Esophagus muscularis mucosa (tissue), 4 donors: ENCODE measurements around the gene CSNK2A1. TPM values are rescaled to one million over a fixed set of nuclear protein-coding genes. Genes with fewer than 3 reads are reported as not detected.
"Not testable (repeated sequence)": the region's sequence is repeated elsewhere in the genome, so short reads cannot be mapped to it uniquely, and the experiment has no call there.

Experiments used
- DNase-seq: peaks from one replicate; pipeline ENCODE4 v3.0.0-alpha.2; 2017; ENCODE audit errors: extremely low spot score
- H3K27ac ChIP-seq, 4 donors: fragments of 200-600 bp; sonication (generic); replicated peaks in 1 of 4; 1 replicate in 3 of 4; 2 replicates in 1 of 4; pipeline ENCODE4 v1.5.1; 2016 to 2019; ENCODE audit warnings: mild to moderate bottlenecking in 1 of 4
- H3K27me3 ChIP-seq, 4 donors: fragments of 200-600 bp; sonication (generic); one replicate each; pipeline versions ENCODE4 v1.5.1 to v1.6.0; 2016 to 2019
- H3K36me3 ChIP-seq, 4 donors: fragments of 200-600 bp; sonication (generic); one replicate each; pipeline ENCODE4 v1.5.1; 2016 to 2019
- H3K4me1 ChIP-seq, 4 donors: fragments of 200-600 bp; sonication (generic); one replicate each; pipeline ENCODE4 v1.5.1; 2016 to 2019
- H3K4me3 ChIP-seq, 4 donors: fragments of 200-600 bp; sonication (generic); 1 replicate in 2 of 4; 2 replicates in 2 of 4; pipeline ENCODE4 v1.5.1; 2016 to 2019; ENCODE audit warnings: mild to moderate bottlenecking in 4 of 4, moderate library complexity in 1 of 4
- H3K9me3 ChIP-seq, 4 donors: fragments of 200-600 bp; sonication (generic); 1 replicate in 3 of 4; 2 replicates in 1 of 4; pipeline ENCODE4 v1.5.1; 2016 to 2019
- CTCF ChIP-seq, 3 experiments: fragments of 200-600 bp in 2 of 3; fragments of 450-650 bp in 1 of 3; sonication (generic) in 2 of 3; IDR thresholded peaks; one replicate each; pipeline ENCODE4 v1.5.1; 2017 to 2019; ENCODE audit warnings: antibody characterized with exemption in 3 of 3, mild to moderate bottlenecking in 2 of 3, moderate library complexity in 1 of 3
- EP300 ChIP-seq: sonication (generic); formaldehyde crosslinking; IDR thresholded peaks from one replicate; pipeline ENCODE4 v1.6.1; 2017; ENCODE audit warnings: antibody characterized with exemption
- POLR2A ChIP-seq: fragments of 450-650 bp; IDR thresholded peaks from one replicate; pipeline ENCODE4 v1.6.1; 2017; ENCODE audit warnings: antibody characterized with exemption, moderate library complexity, mild to moderate bottlenecking, low read depth
- POLR2AphosphoS5 ChIP-seq, 2 donors: sonication (generic); formaldehyde crosslinking; IDR thresholded peaks; one replicate each; pipeline ENCODE4 v1.6.1; 2017; ENCODE audit warnings: antibody characterized with exemption in 2 of 2
- WGBS: methylation state at CpG from one replicate; pipeline ENCODE4 v1.1.5; 2018; 5-methylcytosine and 5-hydroxymethylcytosine counted together
- intact Hi-C: fragments of 100-400 bp; cut with DNase I; formaldehyde crosslinking; loops from one replicate; pipeline ENCODE4 v1.15.1; 2023
- total RNA-seq, 4 donors: library from RNA; depleted of rRNA; stranded (reverse); fragments of >200 nt; gene quantifications; one replicate each; pipeline versions ENCODE4 v1.1.0 to v1.2.1, GENCODE V29; 2016

Gene CSNK2A1
- total RNA-seq, 4 donors from 2014 or later, result 41.5 to 69.5 (median 53.6) TPM

- intact Hi-C loops, result loop anchor here (2.0 to 5.0 kb wide), 2 partner anchors 71 to 125 kb away; partner anchors contain the start of gene RBCK1
- H3K9me3 ChIP-seq, result no peaks in the 10 kb centered on the region
Observed at GRCh38 chr20:478010-478948, 65.3 kb downstream of the CSNK2A1 start.

GRCh38 chr20:476561-477249 lies 66.9 kb downstream of the CSNK2A1 start:
- peaks cover 0 to 10% (median 4%) of the 10 kb centered on the region in 4 donors for H3K4me1 ChIP-seq
- peaks cover 8 to 21% (median 19%) of the 10 kb centered on the region in 4 donors for H3K36me3 ChIP-seq
- H3K4me3 ChIP-seq, H3K9me3 ChIP-seq, H3K27me3 ChIP-seq, DNase-seq, H3K27ac ChIP-seq: not testable (repeated sequence)
- intact Hi-C loops, result loop anchor here (5.0 kb wide), 1 partner anchor 69 kb away; the partner anchor contains the start of gene RBCK1
- 98% methylated on average over 6 of the region's 6 CpGs for WGBS

More at GRCh38 chr20:478010-478948, 65.3 kb downstream of the CSNK2A1 start:
- Histone ChIP-seq H3K4me1 (peaks cover 0 to 10% (median 4%) of the 10 kb centered on the region in 4 donors), H3K4me3 (no peak overlapping the region), H3K27me3 (no peaks in the 10 kb centered on the region), H3K27ac (no peak overlapping the region), H3K36me3 (peaks cover 17 to 36% (median 34%) of the 10 kb centered on the region in 4 donors)
- no peak for DNase-seq
- WGBS, result 77% methylated on average over 8 of the region's 8 CpGs
- TF ChIP-seq CTCF (IDR thresholded peaks at IDR 0.05) (no peak), POLR2A (no peak), EP300 (no peak), POLR2AphosphoS5 (IDR thresholded peaks at IDR 0.05) (no peak)

- WGBS, result 73% methylated on average over 6 of the region's 6 CpGs
- Histone ChIP-seq H3K36me3 (peaks cover 4 to 11% (median 10%) of the 10 kb centered on the region in 4 donors), H3K4me3 (no peak overlapping the region), H3K27me3 (no peaks in the 10 kb centered on the region), H3K4me1 (peaks cover 0 to 10% (median 4%) of the 10 kb centered on the region in 4 donors), H3K27ac (peak overlapping the region in 1 of 4 donors; percentile 7), H3K9me3 (no peaks in the 10 kb centered on the region)
- TF ChIP-seq POLR2AphosphoS5 (IDR thresholded peaks at IDR 0.05) (peak in 1 of 2 donors; percentile 26), CTCF (IDR thresholded peaks at IDR 0.05) (no peak), EP300 (no peak), POLR2A (no peak)
- intact Hi-C loops, result loop anchor here (5.0 kb wide), 1 partner anchor 68 kb away; the partner anchor contains the start of gene RBCK1
- no peak for DNase-seq
Observed at GRCh38 chr20:475463-476357, 67.9 kb downstream of the CSNK2A1 start.

- Histone ChIP-seq H3K36me3 (peaks cover 0 to 11% (median 7%) of the 10 kb centered on the region in 4 donors), H3K9me3 (no peaks in the 10 kb centered on the region), H3K4me1 (peaks cover 0 to 10% (median 4%) of the 10 kb centered on the region in 4 donors), H3K4me3 (no peak overlapping the region), H3K27ac (no peak overlapping the region), H3K27me3 (no peaks in the 10 kb centered on the region)
- 86% methylated on average over 2 of the region's 2 CpGs for WGBS
- no peak for DNase-seq
- intact Hi-C loops, result no loop called here
- no peak for TF ChIP-seq POLR2AphosphoS5 (IDR thresholded peaks at IDR 0.05)
- no peak for TF ChIP-seq CTCF (IDR thresholded peaks at IDR 0.05)
- no peak for TF ChIP-seq POLR2A
- no peak for TF ChIP-seq EP300
Observed at GRCh38 chr20:474581-474980, 69.0 kb downstream of the CSNK2A1 start.
